ENCODE measurements around the gene SAMHD1. TPM values are rescaled to one million over a fixed set of nuclear protein-coding genes. Genes with fewer than 3 reads are reported as not detected.
"Not testable (repeated sequence)": the region's sequence is repeated elsewhere in the genome, so short reads cannot be mapped to it uniquely, and the experiment has no call there.

Gene SAMHD1
- total RNA-seq: 100 to 1,000 TPM; 295 to 471 (median 350) TPM

DNA sequence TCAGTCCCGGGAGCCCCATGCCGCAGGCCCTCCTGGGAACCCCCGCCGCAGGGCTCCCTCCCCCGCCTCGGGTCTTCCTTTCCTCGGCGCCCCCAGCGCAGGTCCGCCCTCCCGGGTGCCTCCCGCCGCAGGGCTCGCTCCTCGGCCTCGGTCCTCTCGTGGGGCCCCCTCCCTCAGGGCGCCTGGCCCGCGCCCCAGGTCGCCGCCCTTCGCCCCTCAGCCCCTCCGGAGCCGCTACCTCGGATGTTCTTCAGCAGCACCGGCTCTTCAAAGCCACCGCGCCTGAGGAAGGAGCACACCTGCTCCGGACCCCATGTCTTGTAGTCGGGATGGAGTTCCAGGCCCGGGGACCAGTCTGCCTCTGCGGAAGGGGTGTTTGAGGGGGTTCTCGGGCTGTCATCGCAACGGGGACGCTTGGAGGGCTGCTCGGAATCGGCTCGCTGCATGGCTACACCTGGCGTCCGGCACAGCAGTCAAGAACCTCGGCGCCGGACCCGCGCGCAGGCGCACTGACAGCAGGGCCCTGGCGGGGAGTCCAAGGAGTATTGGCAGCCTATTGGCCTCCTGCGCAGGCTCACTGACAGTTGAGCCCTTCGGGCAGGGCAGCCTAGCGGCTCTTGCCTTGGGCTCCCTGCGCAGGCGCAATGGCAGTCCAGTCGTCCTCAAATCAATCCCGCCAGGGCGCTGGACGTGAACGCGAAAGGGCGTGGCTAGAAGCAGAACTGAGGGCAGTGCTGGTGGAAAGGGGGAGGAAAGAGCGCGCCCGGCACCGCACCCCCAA lies at the start of gene SAMHD1:
Gene SAMHD1, minus strand, starts transcription at position 511 of the 781 bp plus-strand sequence. Its CDS starts 65 bp downstream, at position 446.
- peak; percentile 82 for DNase-seq (ENCODE audit: low spot score)
- peak; percentile 99 for ATAC-seq (ENCODE audit: low FRiP score)
- TF ChIP-seq, protein P1, sequence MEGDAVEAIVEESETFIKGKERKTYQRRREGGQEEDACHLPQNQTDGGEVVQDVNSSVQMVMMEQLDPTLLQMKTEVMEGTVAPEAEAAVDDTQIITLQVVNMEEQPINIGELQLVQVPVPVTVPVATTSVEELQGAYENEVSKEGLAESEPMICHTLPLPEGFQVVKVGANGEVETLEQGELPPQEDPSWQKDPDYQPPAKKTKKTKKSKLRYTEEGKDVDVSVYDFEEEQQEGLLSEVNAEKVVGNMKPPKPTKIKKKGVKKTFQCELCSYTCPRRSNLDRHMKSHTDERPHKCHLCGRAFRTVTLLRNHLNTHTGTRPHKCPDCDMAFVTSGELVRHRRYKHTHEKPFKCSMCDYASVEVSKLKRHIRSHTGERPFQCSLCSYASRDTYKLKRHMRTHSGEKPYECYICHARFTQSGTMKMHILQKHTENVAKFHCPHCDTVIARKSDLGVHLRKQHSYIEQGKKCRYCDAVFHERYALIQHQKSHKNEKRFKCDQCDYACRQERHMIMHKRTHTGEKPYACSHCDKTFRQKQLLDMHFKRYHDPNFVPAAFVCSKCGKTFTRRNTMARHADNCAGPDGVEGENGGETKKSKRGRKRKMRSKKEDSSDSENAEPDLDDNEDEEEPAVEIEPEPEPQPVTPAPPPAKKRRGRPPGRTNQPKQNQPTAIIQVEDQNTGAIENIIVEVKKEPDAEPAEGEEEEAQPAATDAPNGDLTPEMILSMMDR (IDR thresholded peaks at IDR 0.05): no peak

DNA sequence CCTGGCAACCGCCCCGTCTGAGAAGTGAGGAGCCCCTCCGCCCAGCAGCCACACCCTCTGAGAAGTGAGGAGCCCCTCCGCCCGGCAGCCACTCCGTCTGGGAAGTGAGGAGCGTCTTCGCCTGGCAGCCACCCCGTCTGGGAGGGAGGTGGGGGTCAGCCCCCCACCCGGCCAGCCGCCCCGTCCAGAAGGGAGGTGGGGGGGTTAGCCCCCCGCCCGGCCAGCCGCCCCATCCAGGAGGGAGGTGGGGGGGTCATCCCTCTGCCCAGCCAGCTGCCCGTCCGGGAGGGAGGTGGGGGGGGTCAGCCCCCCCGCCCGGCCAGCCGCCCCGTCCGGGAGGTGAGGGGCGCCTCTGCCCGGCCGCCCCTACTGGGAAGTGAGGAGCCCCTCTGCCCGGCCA lies 48.7 kb upstream of the SAMHD1 start:
- not testable (repeated sequence) for ATAC-seq (ENCODE audit: low FRiP score); DNase-seq (ENCODE audit: low spot score)

DNA sequence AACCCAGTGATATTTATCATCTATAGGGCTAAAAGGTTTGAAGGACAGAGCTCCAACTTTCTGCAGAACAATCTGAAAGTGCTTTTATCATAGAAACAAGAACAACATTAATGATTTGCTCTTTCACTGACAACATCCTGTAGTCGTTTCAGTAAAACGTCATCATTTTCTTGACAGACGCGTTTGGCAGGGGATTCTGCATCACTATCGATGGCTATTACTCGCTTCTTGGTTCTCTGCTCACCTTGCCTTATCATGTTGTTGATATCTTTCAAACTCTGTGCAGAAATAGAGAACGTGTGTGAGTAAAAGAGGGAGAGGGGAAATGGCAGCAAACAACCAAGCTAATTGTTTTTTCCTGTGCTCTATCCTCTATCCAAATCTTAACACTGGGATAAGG lies 47.1 kb upstream of the SAMHD1 start:
- DNase-seq (ENCODE audit: low spot score): no peak
- TF ChIP-seq, protein P1 (IDR thresholded peaks at IDR 0.05): no peak
- ATAC-seq (ENCODE audit: low FRiP score): no peak

DNA sequence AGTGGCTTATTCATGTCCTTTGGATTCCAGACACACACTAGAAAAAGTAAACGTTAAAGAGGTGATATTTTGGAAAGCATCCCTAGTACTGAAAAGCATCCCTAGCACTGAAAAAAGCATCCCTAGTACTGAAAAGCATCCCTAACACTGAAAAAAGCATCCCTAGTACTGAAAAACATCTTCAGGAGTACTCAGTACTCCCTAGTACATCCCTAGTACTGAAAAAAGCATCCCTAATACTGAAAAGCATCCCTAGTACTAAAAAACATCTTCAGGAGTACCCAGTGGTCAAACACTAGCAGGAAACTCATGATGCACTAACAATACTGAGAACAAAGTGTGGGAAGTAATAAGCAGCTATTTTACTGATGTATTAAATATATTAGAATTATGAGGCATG lies 45.6 kb upstream of the SAMHD1 start:
- no peak for ATAC-seq (ENCODE audit: low FRiP score)
- DNase-seq (ENCODE audit: low spot score): no peak
- TF ChIP-seq, protein P1 (IDR thresholded peaks at IDR 0.05): no peak

DNA sequence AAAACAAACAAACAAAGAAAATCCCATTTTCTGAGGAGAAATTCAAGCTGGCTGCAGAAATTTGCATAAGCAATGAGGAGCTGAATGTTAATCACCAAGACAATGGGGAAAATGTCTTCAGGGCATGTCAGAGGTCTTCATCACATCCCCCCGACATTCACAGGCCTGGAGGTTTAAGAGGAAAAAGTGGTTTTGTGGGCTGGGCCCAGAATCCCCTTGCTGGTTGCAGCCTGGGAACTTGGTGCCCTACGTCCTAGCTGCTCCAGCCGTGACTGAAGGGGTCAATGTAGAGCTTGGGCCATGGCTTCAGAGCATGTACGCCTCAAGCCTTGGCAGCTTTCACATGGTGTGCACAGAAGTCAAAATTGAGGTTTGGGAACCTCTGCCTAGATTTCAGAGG lies 42.7 kb upstream of the SAMHD1 start:
- DNase-seq (ENCODE audit: low spot score); ATAC-seq (ENCODE audit: low FRiP score): not testable (repeated sequence)

DNA sequence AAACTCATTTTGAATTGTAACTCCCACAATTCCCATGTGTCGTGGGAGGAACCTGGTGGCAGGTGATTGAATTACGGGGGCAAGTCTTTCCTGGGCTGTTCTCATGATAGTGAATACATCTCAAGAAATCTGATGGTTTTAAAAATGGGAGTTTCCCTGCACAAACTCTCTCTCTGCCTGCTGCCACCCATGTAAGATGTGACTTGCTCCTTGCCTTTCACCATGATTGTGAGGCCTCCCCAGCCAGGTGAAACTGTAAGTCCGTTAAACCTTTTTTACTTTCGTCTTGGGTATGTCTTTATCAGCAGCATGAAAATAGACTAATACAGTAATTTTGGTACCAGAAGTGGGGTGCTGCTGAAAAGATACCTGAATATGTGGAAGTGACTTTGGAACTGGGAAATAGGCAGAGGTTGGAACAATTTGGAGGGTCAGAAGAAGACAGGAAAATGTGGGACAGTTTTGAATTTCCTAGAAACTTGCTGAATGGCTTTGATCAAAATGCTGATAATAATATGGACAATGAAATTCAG lies 41.4 kb upstream of the SAMHD1 start:
- ATAC-seq (ENCODE audit: low FRiP score): no peak
- TF ChIP-seq, protein P1 (IDR thresholded peaks at IDR 0.05): no peak
- DNase-seq (ENCODE audit: low spot score): no peak

DNA sequence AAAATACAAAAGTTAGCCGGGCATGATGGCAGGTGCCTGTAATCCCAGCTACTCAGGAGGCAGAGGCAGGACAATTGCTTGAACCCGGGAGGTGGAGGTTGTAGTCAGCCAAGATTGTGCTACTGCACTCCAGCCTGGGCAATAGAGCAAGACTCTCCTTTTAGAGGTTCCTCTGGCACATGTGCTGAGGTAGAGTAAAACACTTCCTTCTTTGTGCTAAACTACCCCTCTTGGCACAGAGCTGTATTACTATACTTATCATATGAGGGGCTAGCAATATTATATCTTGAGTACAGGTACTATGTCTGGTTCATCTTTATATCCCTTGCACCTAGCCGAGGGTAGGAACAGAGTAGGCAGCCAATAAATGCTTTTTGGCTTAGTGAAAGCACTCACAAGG lies 40.2 kb upstream of the SAMHD1 start:
- DNase-seq (ENCODE audit: low spot score) (no peak), ATAC-seq (ENCODE audit: low FRiP score) (no peak)
- TF ChIP-seq, protein P1 (IDR thresholded peaks at IDR 0.05): no peak

DNA sequence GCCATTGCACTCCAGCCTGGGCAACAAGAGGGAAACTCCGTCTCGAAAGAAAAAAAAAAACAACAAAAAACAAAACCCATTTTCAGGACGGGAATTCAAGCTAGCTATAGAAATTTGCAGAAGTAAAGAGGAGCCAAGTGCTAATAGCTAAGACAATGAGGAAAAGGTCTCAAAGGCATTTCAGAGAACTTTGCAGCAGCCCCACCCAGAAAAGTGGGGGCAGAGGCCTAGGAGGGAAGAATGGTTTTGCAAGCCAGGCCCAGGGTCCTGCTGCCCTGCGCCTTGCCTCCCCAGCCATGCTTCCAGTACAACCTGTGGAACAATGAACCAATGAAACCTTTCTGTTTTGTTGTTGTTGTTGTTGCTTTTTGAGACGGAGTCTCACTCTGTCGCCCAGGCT lies 38.3 kb upstream of the SAMHD1 start:
- no peak for ATAC-seq (ENCODE audit: low FRiP score)
- TF ChIP-seq, protein P1 (IDR thresholded peaks at IDR 0.05): no peak
- no peak for DNase-seq (ENCODE audit: low spot score)
